MCF 10A (cell line): Measurements from ENCODE around the gene SRL. TPM values are rescaled to one million over a fixed set of nuclear protein-coding genes. Genes with fewer than 3 reads are reported as not detected.

Experiments used
- BruUV-seq: library from RNA; stranded (reverse); fragments of 400-500 nt; replicated peaks from 2 replicates; lab custom pipeline; 2021; lab: Mats Ljungman, UMichigan
- CTCF ChIA-PET: fragments of 300-600 bp; sonication (Branson Sonifier 250); formaldehyde crosslinking; extraction: SDS; loops from one replicate; lab custom pipeline; 2021; ENCODE audit warnings: antibody characterized with exemption, inconsistent platforms; lab: Yijun Ruan, JAX
- POLR2A ChIA-PET: fragments of 300-600, 350-650 bp; sonication (Branson Sonifier 250); formaldehyde crosslinking; extraction: SDS; loops from one replicate; lab custom pipeline; 2020; ENCODE audit warnings: antibody characterized with exemption, inconsistent platforms; lab: Yijun Ruan, JAX
- DNase-seq: peaks from one replicate; pipeline ENCODE4 v3.0.0-alpha.2; 2018; ENCODE audit not compliant: unreplicated experiment
- H3K27ac Mint-ChIP-seq: one replicate; pipeline ENCODE4 v1.8.0; 2022; ENCODE audit warnings: mild to moderate bottlenecking, low read depth, mixed read lengths; ENCODE audit not compliant: unreplicated experiment
- H3K27me3 Mint-ChIP-seq: one replicate; pipeline ENCODE4 v1.8.0; 2022; ENCODE audit warnings: mixed read lengths; ENCODE audit not compliant: insufficient read depth, unreplicated experiment
- H3K36me3 Mint-ChIP-seq: one replicate; pipeline ENCODE4 v1.8.0; 2022; ENCODE audit warnings: mild to moderate bottlenecking, moderate library complexity, mixed read lengths; ENCODE audit not compliant: insufficient read depth, unreplicated experiment
- H3K4me1 Mint-ChIP-seq: one replicate; pipeline ENCODE4 v1.8.0; 2022; ENCODE audit warnings: mixed read lengths; ENCODE audit not compliant: insufficient read depth, unreplicated experiment
- H3K4me3 Mint-ChIP-seq: one replicate; pipeline ENCODE4 v1.8.0; 2022; ENCODE audit warnings: mild to moderate bottlenecking, moderate library complexity, mixed read lengths; ENCODE audit not compliant: unreplicated experiment
- H3K9me3 Mint-ChIP-seq: one replicate; pipeline ENCODE4 v1.8.0; 2022; ENCODE audit warnings: mixed read lengths; ENCODE audit not compliant: unreplicated experiment
- intact Hi-C: fragments of 100-400 bp; cut with micrococcal nuclease; formaldehyde crosslinking; loops from 2 replicates; pipeline ENCODE4 v1.14.1; 2022
- total RNA-seq: library from RNA; stranded (reverse); gene quantifications from 2 replicates; pipeline ENCODE4 v1.2.3, GENCODE V29; 2022
- TF ChIP-seq, protein P1 (sequence below): fragments of 200-600 bp; IDR thresholded peaks from one replicate; pipeline ENCODE4 v1.8.0; 2022; ENCODE audit warnings: antibody characterized with exemption, mild to moderate bottlenecking; ENCODE audit not compliant: unreplicated experiment

Gene SRL
- total RNA-seq, 1 experiment from 2014 or later, result not detected

DNA sequence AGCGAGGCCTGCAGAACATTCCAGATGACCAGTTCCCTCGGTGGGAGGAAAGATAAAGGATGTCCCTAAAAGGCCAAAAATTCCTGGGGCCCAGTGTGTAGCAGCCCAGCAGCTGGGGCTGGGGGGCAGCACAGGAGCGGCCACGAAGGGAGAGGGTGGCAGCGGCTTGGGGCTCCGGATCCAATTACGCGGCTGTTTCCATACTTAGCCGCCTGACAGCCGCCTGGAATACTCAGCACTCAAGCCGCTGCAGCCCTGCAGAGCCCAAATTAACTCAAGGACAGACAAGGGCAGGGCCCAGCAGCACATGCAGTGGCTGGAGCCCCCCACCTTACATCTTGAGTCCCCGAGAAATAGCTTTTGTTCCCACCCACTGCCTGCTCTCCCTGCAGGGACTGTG is 1.3 kb downstream of the SRL start:
- Mint-ChIP-seq H3K9me3 (no peaks in the 10 kb centered on the region), H3K27ac (no peak overlapping the region), H3K36me3 (no peaks in the 10 kb centered on the region), H3K4me3 (no peak overlapping the region), H3K4me1 (no peaks in the 10 kb centered on the region), H3K27me3 (no peaks in the 10 kb centered on the region)
- TF ChIP-seq, protein P1, sequence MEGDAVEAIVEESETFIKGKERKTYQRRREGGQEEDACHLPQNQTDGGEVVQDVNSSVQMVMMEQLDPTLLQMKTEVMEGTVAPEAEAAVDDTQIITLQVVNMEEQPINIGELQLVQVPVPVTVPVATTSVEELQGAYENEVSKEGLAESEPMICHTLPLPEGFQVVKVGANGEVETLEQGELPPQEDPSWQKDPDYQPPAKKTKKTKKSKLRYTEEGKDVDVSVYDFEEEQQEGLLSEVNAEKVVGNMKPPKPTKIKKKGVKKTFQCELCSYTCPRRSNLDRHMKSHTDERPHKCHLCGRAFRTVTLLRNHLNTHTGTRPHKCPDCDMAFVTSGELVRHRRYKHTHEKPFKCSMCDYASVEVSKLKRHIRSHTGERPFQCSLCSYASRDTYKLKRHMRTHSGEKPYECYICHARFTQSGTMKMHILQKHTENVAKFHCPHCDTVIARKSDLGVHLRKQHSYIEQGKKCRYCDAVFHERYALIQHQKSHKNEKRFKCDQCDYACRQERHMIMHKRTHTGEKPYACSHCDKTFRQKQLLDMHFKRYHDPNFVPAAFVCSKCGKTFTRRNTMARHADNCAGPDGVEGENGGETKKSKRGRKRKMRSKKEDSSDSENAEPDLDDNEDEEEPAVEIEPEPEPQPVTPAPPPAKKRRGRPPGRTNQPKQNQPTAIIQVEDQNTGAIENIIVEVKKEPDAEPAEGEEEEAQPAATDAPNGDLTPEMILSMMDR, result no peak
- no peak for DNase-seq
- ChIA-PET POLR2A (no interaction called here), CTCF (interaction anchor here (2.9 kb wide), 1 partner anchor 13 kb away, joined by 13 read pairs; no protein-coding TSS in a partner anchor)
- BruUV-seq, result no TSS peak
- intact Hi-C loops, result no loop called here

DNA sequence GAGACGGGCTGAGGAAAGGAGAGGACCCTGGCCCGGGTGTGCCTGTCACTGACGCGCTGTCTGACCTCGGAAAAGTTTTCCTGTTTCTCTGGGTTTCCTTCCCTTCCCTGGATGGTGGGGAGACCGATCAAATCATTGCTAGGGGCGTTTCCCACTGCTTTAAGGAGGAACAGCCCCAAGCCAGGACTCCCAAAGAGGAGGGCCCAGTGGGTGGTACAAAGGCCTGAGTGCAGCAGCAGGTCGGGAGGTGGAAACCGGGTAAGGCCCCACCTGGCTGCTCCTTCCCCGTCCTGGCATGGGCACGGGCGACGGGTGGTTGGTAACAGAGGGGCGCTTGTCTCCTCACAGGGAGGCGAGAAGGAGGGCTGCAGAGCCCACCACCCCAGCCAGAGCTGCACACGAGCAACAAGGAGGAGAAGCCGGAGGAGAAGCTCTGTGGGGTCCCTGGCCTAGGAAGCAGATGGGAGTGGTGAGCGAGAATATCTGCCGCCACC is 2.2 kb downstream of the SRL start:
- TF ChIP-seq, protein P1, result no peak
- intact Hi-C loops, result no loop called here
- no peaks in the 10 kb centered on the region for H3K4me1 Mint-ChIP-seq
- no peaks in the 10 kb centered on the region for H3K36me3 Mint-ChIP-seq
- no peak overlapping the region for H3K4me3 Mint-ChIP-seq
- no TSS peak for BruUV-seq
- H3K27ac Mint-ChIP-seq, result no peak overlapping the region
- H3K27me3 Mint-ChIP-seq, result no peaks in the 10 kb centered on the region
- H3K9me3 Mint-ChIP-seq, result no peaks in the 10 kb centered on the region
- DNase-seq, result no peak
- ChIA-PET CTCF (interaction anchor here (2.9 kb wide), 1 partner anchor 14 kb away, joined by 13 read pairs; no protein-coding TSS in a partner anchor), POLR2A (no interaction called here)

DNA sequence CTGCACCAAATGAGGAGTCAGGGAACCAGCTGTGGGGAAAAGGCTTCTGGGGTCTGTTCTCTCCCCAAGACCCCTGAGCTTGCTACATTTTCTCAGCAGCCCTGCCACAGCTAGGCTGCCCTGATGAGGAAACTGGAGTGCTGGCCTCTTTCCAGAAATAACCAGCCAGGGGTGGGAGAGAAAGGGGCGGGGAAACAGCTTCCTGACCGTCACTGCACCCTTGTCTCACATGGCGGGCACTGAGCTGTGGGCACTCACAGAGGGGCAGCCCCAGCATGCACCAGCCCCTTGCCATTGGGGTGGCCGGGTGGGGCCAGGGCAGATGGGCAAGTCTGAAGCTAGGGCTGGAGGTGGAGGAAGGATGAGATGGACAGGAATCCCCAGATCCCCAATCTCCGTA is 2.9 kb downstream of the SRL start:
- ChIA-PET CTCF (interaction anchor here (0.7 kb wide), 1 partner anchor 50 kb away, joined by 4 read pairs; no protein-coding TSS in a partner anchor), POLR2A (no interaction called here)
- H3K4me1 Mint-ChIP-seq, result no peaks in the 10 kb centered on the region
- intact Hi-C loops, result no loop called here
- no peaks in the 10 kb centered on the region for H3K27me3 Mint-ChIP-seq
- no peak for DNase-seq
- H3K36me3 Mint-ChIP-seq, result no peaks in the 10 kb centered on the region
- TF ChIP-seq, protein P1, result no peak
- no TSS peak for BruUV-seq
- no peak overlapping the region for H3K4me3 Mint-ChIP-seq
- no peak overlapping the region for H3K27ac Mint-ChIP-seq
- H3K9me3 Mint-ChIP-seq, result no peaks in the 10 kb centered on the region

DNA sequence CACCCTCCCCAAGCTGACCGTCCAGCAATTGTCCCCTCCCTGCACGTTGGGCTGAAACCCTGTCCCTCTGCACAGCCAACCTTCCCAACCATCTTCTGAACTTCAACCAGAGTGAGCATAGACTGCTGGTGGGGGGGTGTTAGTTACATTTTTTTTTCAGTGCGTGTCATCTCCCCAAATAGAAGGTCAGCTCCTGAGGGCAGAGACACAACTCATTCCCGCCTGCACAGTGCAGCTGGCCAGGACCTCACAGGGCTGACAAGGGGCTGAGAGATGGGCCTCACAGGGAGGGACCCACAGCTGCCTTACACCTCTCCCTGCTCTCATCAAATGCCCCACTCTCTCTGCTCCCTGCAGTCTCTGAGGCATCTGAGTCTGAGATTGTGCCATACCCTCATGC is 8.4 kb downstream of the SRL start:
- Mint-ChIP-seq H3K36me3 (no peaks in the 10 kb centered on the region), H3K9me3 (no peaks in the 10 kb centered on the region), H3K4me1 (no peaks in the 10 kb centered on the region), H3K27ac (no peak overlapping the region), H3K4me3 (no peak overlapping the region), H3K27me3 (no peaks in the 10 kb centered on the region)
- POLR2A ChIA-PET, result interaction anchor here (0.6 to 1.0 kb wide), 3 partner anchors 10 to 56 kb away, joined by 3 to 5 read pairs (median 4); no protein-coding TSS in a partner anchor
- CTCF ChIA-PET, result interaction anchor here (0.6 to 2.5 kb wide), 4 partner anchors 15 to 191 kb away, joined by 3 to 8 read pairs (median 4); no protein-coding TSS in a partner anchor
- BruUV-seq, result no TSS peak
- TF ChIP-seq, protein P1, result no peak
- DNase-seq, result no peak
- intact Hi-C loops, result no loop called here
